Tibial artery (tissue), 4 donors: ENCODE data around the gene FAHD1.

Source experiments
- DNase-seq, 2 donors: peaks; one replicate each; pipeline ENCODE4 v3.0.0-alpha.2; 2019
- H3K27ac ChIP-seq, 2 donors: fragments of 200-600 bp; sonication (generic) in 1 of 2; 1 replicate in 1 of 2; 2 replicates in 1 of 2; pipeline ENCODE4 v1.5.1; 2018 to 2019; ENCODE audit warnings: mild to moderate bottlenecking in 1 of 2
- H3K27me3 ChIP-seq, 2 donors: fragments of 200-600 bp; sonication (generic) in 1 of 2; one replicate each; pipeline versions ENCODE4 v1.5.1 to v1.6.0; 2016 to 2019
- H3K36me3 ChIP-seq, 3 donors: fragments of 200-600 bp; sonication (generic) in 2 of 3; one replicate each; pipeline ENCODE4 v1.5.1; 2016 to 2019; ENCODE audit warnings: mild to moderate bottlenecking in 2 of 3
- H3K4me1 ChIP-seq, 4 donors: fragments of 200-600 bp; sonication (generic) in 2 of 4; 1 replicate in 3 of 4; 2 replicates in 1 of 4; pipeline ENCODE4 v1.5.1; 2016 to 2019
- H3K4me3 ChIP-seq, 2 donors: fragments of 200-600 bp; sonication (generic) in 1 of 2; 1 replicate in 1 of 2; 2 replicates in 1 of 2; pipeline ENCODE4 v1.5.1; 2018 to 2019; ENCODE audit warnings: mild to moderate bottlenecking in 2 of 2
- H3K9me3 ChIP-seq, 3 donors: fragments of 200-600 bp; sonication (generic) in 1 of 3; one replicate each; pipeline ENCODE4 v1.5.1; 2016 to 2019
- intact Hi-C: fragments of 100-400 bp; cut with DNase I; formaldehyde crosslinking; loops from one replicate; pipeline ENCODE4 v1.15.0; 2023; ENCODE audit warnings: low total_unique reads
- TF ChIP-seq, protein P1 (sequence below), 2 experiments: fragments of 200-600 bp in 1 of 2; fragments of 450-650 bp in 1 of 2; IDR thresholded peaks; one replicate each; pipeline ENCODE4 v1.5.1; 2017 to 2019; ENCODE audit warnings: antibody characterized with exemption in 2 of 2, mild to moderate bottlenecking in 1 of 2, moderate library complexity in 1 of 2

Gene FAHD1

DNA sequence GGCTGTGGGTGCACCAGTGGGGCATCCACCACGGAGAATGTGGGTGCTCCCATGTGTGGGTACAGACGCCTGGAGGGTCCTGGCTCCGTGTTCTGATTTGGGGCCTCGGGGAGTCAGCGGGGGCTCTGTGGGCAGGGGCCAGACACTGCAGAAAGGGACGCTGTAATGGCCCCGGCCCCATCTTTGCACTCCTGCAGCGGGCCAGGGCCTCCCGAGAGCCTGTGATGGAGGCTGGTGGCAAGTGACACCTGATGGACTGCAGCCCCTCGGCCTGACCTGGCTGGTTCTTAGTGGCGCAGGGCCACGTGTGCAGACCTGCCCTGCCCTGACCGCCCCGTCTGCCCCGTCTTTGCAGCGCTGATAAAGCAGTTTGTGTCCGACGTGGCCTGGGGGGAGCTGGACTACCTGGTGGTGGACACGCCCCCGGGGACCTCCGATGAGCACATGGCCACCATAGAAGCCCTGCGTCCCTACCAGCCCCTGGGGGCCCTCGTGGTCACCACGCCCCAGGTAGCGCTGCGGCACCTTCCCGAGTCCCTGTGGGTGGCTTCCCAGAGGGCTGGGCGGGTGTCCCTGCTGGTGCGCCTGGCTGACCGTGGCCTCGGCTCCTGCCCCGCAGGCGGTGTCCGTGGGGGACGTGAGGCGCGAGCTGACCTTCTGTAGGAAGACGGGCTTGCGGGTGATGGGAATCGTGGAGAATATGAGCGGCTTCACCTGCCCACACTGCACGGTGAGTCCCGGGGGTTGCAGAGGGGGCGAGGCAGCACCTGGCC lies 39.5 kb upstream of the FAHD1 start:
- H3K27ac ChIP-seq, result no peak overlapping the region
- intact Hi-C loops, result no loop called here
- peaks cover 15 to 75% (median 44%) of the 10 kb centered on the region in 3 donors for H3K36me3 ChIP-seq
- no peaks in the 10 kb centered on the region for H3K9me3 ChIP-seq
- TF ChIP-seq, protein P1, sequence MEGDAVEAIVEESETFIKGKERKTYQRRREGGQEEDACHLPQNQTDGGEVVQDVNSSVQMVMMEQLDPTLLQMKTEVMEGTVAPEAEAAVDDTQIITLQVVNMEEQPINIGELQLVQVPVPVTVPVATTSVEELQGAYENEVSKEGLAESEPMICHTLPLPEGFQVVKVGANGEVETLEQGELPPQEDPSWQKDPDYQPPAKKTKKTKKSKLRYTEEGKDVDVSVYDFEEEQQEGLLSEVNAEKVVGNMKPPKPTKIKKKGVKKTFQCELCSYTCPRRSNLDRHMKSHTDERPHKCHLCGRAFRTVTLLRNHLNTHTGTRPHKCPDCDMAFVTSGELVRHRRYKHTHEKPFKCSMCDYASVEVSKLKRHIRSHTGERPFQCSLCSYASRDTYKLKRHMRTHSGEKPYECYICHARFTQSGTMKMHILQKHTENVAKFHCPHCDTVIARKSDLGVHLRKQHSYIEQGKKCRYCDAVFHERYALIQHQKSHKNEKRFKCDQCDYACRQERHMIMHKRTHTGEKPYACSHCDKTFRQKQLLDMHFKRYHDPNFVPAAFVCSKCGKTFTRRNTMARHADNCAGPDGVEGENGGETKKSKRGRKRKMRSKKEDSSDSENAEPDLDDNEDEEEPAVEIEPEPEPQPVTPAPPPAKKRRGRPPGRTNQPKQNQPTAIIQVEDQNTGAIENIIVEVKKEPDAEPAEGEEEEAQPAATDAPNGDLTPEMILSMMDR (IDR thresholded peaks at IDR 0.05), result no peak
- H3K4me3 ChIP-seq, result no peak overlapping the region
- H3K4me1 ChIP-seq, result peaks cover 0 to 44% (median 21%) of the 10 kb centered on the region in 4 donors
- DNase-seq, result peak in 1 of 2 donors; percentile 64
- H3K27me3 ChIP-seq, result no peaks in the 10 kb centered on the region

DNA sequence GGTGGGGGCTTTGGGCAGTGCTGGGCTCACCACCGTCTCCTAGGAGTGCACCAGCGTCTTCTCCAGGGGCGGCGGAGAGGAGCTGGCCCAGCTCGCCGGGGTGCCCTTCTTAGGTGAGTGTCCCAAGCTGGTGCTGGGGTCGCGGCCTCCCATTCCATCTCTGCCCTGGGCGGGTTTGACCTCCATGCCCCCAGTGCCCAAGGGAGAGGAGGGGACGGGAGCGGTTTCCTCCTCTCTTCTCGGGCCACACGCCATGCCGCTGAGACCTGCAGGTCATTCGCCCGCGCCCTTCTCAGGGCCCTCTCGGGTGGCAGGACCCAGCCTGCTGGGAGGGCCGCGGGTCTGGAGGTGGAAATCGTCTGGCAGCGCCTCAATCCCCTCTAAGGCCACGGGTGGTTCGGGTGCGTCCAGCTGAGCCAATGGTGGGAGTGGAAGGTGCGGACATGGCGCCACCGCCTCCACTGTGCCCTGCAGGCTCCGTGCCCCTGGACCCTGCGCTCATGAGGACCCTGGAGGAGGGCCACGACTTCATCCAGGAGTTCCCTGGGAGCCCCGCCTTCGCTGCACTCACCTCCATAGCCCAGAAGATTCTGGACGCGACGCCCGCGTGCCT lies 38.8 kb upstream of the FAHD1 start:
- H3K4me1 ChIP-seq, result peaks cover 0 to 43% (median 21%) of the 10 kb centered on the region in 4 donors
- DNase-seq, result peak in 1 of 2 donors; percentile 56

DNA sequence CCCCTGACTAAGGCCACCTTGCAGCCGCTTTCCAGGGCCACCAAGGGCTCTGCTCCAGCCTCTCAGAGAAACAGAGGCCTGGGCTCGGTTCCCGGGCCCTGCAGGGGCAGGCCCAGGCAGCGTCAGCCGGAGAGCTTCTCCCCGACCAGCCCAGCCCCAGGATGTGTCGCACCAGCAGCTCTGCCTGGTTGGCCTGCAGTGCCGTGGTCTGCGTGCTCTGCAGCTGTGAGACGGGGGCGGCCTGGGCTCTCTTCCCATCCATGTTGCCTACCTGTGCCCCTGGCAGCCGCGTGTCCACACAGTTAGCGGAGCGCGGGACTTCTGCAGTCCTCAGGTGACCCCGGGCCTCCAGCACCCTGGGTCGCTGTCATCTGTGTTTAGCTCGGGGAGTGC lies 38.3 kb upstream of the FAHD1 start:
- Histone ChIP-seq H3K27me3 (no peaks in the 10 kb centered on the region), H3K9me3 (no peaks in the 10 kb centered on the region), H3K36me3 (peaks cover 15 to 80% (median 44%) of the 10 kb centered on the region in 3 donors), H3K4me3 (no peak overlapping the region), H3K27ac (no peak overlapping the region), H3K4me1 (peaks cover 0 to 40% (median 17%) of the 10 kb centered on the region in 4 donors)
- intact Hi-C loops, result no loop called here
- TF ChIP-seq, protein P1 (IDR thresholded peaks at IDR 0.05), result no peak
- no peak for DNase-seq

More for the DNA sequence above, 38.8 kb upstream of the FAHD1 start:
- Histone ChIP-seq H3K27ac (no peak overlapping the region), H3K36me3 (peaks cover 15 to 80% (median 44%) of the 10 kb centered on the region in 3 donors), H3K27me3 (no peaks in the 10 kb centered on the region), H3K4me3 (no peak overlapping the region), H3K9me3 (no peaks in the 10 kb centered on the region)
- TF ChIP-seq, protein P1 (IDR thresholded peaks at IDR 0.05), result no peak
- intact Hi-C loops, result no loop called here

DNA sequence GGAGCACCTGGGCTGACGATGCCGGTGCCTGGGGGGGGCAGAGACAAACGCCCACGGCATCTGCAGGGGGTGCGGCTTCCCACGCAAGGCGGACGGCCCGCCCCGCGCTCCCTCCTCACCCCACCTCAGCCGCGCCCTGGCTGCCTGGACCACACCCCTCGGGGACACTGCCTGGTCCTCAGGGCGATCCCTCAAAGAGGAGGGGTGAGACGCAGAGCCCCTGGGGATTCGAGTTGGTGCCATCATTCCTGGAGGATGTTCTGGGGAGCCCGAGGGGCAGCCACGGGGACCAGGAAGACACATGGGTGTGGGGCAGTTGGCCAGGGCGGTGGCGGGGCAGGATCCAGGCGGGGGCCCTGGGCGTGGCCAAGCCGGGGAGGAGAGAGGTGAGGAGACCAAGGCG lies 37.4 kb upstream of the FAHD1 start:
- H3K9me3 ChIP-seq, result no peaks in the 10 kb centered on the region
- no peaks in the 10 kb centered on the region for H3K27me3 ChIP-seq
- intact Hi-C loops, result no loop called here
- H3K4me3 ChIP-seq, result no peak overlapping the region
- peak in 1 of 2 donors; percentile 62 for DNase-seq
- H3K36me3 ChIP-seq, result peaks cover 15 to 80% (median 44%) of the 10 kb centered on the region in 3 donors
- TF ChIP-seq, protein P1 (IDR thresholded peaks at IDR 0.05), result no peak
- H3K4me1 ChIP-seq, result peaks cover 0 to 38% (median 8%) of the 10 kb centered on the region in 4 donors
- H3K27ac ChIP-seq, result no peak overlapping the region

DNA sequence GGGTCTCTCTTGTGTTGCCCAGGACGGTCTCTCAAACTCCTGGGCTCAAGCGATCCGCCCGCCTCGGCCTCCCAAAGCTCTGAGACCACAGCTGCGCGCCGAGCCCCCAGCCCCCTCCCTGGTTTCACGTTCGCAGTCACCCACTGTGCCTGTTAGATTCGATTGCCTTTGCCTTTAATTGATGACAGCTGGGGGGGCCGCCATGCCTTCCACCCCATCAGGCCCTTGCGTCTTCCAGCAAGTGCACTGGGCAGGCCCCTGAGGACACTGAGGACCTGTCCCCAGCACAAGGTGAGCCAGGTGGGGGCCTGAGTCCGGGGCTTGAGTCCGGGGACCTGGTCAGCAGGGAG lies 36.8 kb upstream of the FAHD1 start:
- Histone ChIP-seq H3K9me3 (no peaks in the 10 kb centered on the region), H3K27me3 (no peaks in the 10 kb centered on the region), H3K4me1 (peaks cover 0 to 32% (median 5%) of the 10 kb centered on the region in 4 donors), H3K4me3 (no peak overlapping the region), H3K36me3 (peaks cover 15 to 77% (median 44%) of the 10 kb centered on the region in 3 donors), H3K27ac (no peak overlapping the region)
- intact Hi-C loops, result no loop called here
- TF ChIP-seq, protein P1 (IDR thresholded peaks at IDR 0.05), result no peak
- no peak for DNase-seq
